Body of pancreas (tissue), 4 donors: ENCODE results near the gene NOC2L.

Experiments used
- POLR2A ChIP-seq, 3 donors: fragments of 450-650 bp; IDR thresholded peaks; one replicate each; pipeline ENCODE4 v1.6.1; 2016; ENCODE audit warnings: antibody characterized with exemption in 3 of 3, mild to moderate bottlenecking in 2 of 3
- TF ChIP-seq, protein P1 (sequence below), 7 experiments: fragments of 450-650 bp in 4 of 7; fragments of 200-600 bp in 3 of 7; sonication (generic) in 3 of 7; IDR thresholded peaks; one replicate each; pipeline ENCODE4 v1.5.1; 2016 to 2019; ENCODE audit warnings: antibody characterized with exemption in 7 of 7

DNA sequence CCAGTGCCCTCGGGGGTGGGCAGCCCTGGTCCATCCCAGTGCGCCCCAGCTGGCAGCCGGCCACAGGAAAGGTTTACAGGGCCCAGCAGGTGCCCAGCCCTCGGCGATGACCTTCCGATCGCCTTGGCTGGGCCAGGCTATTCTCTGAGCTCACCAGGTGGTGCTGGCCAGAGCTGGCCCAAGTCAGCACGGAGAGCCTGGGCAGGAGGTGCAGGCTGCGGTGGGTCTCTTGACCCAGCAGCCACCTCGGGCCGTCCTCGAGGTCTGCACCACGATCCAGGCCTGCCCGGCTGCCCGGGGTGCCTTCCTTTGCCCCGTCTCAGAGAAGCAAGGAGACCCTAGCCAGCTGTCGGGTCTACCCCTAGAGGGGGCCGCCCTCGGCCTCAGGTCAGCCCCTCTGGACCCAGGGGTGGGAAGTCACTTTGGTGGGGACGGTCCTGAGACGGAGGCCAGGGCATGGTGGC, 22.5 kb upstream of the NOC2L start:
- TF ChIP-seq, protein P1, sequence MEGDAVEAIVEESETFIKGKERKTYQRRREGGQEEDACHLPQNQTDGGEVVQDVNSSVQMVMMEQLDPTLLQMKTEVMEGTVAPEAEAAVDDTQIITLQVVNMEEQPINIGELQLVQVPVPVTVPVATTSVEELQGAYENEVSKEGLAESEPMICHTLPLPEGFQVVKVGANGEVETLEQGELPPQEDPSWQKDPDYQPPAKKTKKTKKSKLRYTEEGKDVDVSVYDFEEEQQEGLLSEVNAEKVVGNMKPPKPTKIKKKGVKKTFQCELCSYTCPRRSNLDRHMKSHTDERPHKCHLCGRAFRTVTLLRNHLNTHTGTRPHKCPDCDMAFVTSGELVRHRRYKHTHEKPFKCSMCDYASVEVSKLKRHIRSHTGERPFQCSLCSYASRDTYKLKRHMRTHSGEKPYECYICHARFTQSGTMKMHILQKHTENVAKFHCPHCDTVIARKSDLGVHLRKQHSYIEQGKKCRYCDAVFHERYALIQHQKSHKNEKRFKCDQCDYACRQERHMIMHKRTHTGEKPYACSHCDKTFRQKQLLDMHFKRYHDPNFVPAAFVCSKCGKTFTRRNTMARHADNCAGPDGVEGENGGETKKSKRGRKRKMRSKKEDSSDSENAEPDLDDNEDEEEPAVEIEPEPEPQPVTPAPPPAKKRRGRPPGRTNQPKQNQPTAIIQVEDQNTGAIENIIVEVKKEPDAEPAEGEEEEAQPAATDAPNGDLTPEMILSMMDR (IDR thresholded peaks at IDR 0.05), result no peak
- TF ChIP-seq POLR2A (IDR thresholded peaks at IDR 0.05), result no peak
